Caco-2 (cell line): ENCODE data around the gene BCL2L2. TPM values are rescaled to one million over a fixed set of nuclear protein-coding genes. Genes with fewer than 3 reads are reported as not detected.

ENCODE experiments used
- BruUV-seq: library from RNA; stranded (reverse); fragments of 400-500 nt; replicated peaks from 2 replicates; lab custom pipeline; 2021; lab: Mats Ljungman, UMichigan
- CTCF ChIA-PET: fragments of 300-600 bp; sonication (Branson Sonifier 250); formaldehyde crosslinking; loops from one replicate; lab custom pipeline; 2022; ENCODE audit warnings: antibody characterized with exemption; lab: Charles Lee
- POLR2A ChIA-PET: fragments of 300-600 bp; sonication (Branson Sonifier 250); formaldehyde crosslinking; loops from one replicate; lab custom pipeline; 2022; ENCODE audit warnings: antibody characterized with exemption; lab: Charles Lee
- DNase-seq, 2 experiments: peaks; one replicate each; pipeline versions ENCODE4 v3.0.0 to v3.0.0-alpha.2; 2020 to 2022
- H3K27me3 ChIP-seq: replicated peaks from 2 replicates; pipeline ENCODE4 v1.6.0; 2011; ENCODE audit warnings: low read length; ENCODE audit not compliant: control insufficient read depth, insufficient read depth
- H3K36me3 ChIP-seq: 2 replicates; pipeline ENCODE4 v1.5.1; 2011; ENCODE audit warnings: low read length; ENCODE audit not compliant: control insufficient read depth, insufficient read depth
- H3K4me1 ChIP-seq: fragments of 250-450 bp; sonication (Bioruptor Pico); 2 replicates; pipeline ENCODE4 v1.5.1; 2020; ENCODE audit warnings: mild to moderate bottlenecking
- H3K4me3 ChIP-seq: 2 replicates; pipeline ENCODE4 v1.5.1; 2011; ENCODE audit warnings: low read depth, mild to moderate bottlenecking, control low read depth, low read length
- H3K9me3 ChIP-seq: fragments of 250-450 bp; sonication (Bioruptor Pico); 2 replicates; pipeline ENCODE4 v1.5.1; 2020; ENCODE audit warnings: mild to moderate bottlenecking, moderate library complexity
- H3K27ac Mint-ChIP-seq: one replicate; pipeline ENCODE4 v1.8.0; 2022; ENCODE audit warnings: mixed read lengths; ENCODE audit not compliant: unreplicated experiment
- H3K27me3 Mint-ChIP-seq: one replicate; pipeline ENCODE4 v1.8.0; 2022; ENCODE audit warnings: mixed read lengths; ENCODE audit not compliant: insufficient read depth, unreplicated experiment
- H3K36me3 Mint-ChIP-seq: one replicate; pipeline ENCODE4 v1.8.0; 2022; ENCODE audit warnings: mild to moderate bottlenecking, mixed read lengths; ENCODE audit not compliant: insufficient read depth, unreplicated experiment
- H3K4me1 Mint-ChIP-seq: one replicate; pipeline ENCODE4 v1.8.0; 2022; ENCODE audit warnings: low read depth, mixed read lengths; ENCODE audit not compliant: unreplicated experiment
- H3K4me3 Mint-ChIP-seq: one replicate; pipeline ENCODE4 v1.8.0; 2022; ENCODE audit warnings: mild to moderate bottlenecking, moderate library complexity, mixed read lengths; ENCODE audit not compliant: unreplicated experiment
- H3K9me3 Mint-ChIP-seq: one replicate; pipeline ENCODE4 v1.8.0; 2022; ENCODE audit warnings: mixed read lengths; ENCODE audit not compliant: unreplicated experiment
- CTCF ChIP-seq, 2 experiments: fragments of 200-600 bp in 1 of 2; IDR thresholded peaks; 1 replicate in 1 of 2; 2 replicates in 1 of 2; pipeline versions ENCODE4 v1.5.1 to v1.8.0; 2011 to 2022; ENCODE audit warnings: antibody characterized with exemption in 1 of 2, control low read depth in 1 of 2, inconsistent platforms in 1 of 2, low read depth in 1 of 2, low read length in 1 of 2, mild to moderate bottlenecking in 1 of 2, moderate library complexity in 1 of 2; ENCODE audit not compliant: insufficient read depth in 1 of 2, severe bottlenecking in 1 of 2, unreplicated experiment in 1 of 2
- intact Hi-C: fragments of 100-400 bp; cut with micrococcal nuclease; formaldehyde crosslinking; loops from one replicate; pipeline ENCODE4 v1.10.0; 2022; ENCODE audit not compliant: unreplicated experiment
- total RNA-seq: library from RNA; stranded (reverse); gene quantifications from 2 replicates; pipeline ENCODE4 v1.2.3, GENCODE V29; 2022

The BCL2L2 gene
- total RNA-seq, 1 experiment from 2014 or later, result 20.8 TPM

GRCh38 chr14:23300687-23301223, 5.9 kb upstream of the BCL2L2 start:
- Histone ChIP-seq H3K9me3 (no peaks in the 10 kb centered on the region), H3K4me1 (peaks cover 18% of the 10 kb centered on the region; the same call in 1 of the 2 replicates), H3K4me3 (peak overlapping the region; percentile 71), H3K27me3 (no peaks in the 10 kb centered on the region), H3K36me3 (no peaks in the 10 kb centered on the region)
- ChIA-PET CTCF (interaction anchor here (0.7 to 2.4 kb wide), 7 partner anchors 10 to 79 kb away, joined by 3 to 19 read pairs (median 4); partner anchors contain the start of genes HOMEZ, PABPN1 and RNF212B), POLR2A (interaction anchor here (1.5 to 3.9 kb wide), 2 partner anchors 15 to 20 kb away, joined by 12 to 39 read pairs; partner anchors contain the start of genes HOMEZ and PABPN1)
- Mint-ChIP-seq H3K27me3 (no peaks in the 10 kb centered on the region), H3K4me1 (peaks cover 7% of the 10 kb centered on the region), H3K36me3 (peaks cover 22% of the 10 kb centered on the region), H3K9me3 (no peaks in the 10 kb centered on the region), H3K27ac (peak overlapping the region; percentile 90), H3K4me3 (peak overlapping the region; percentile 100)
- DNase-seq, result peak in 1 of 2 experiments; percentile 29
- intact Hi-C loops, result loop anchor here (1.0 to 5.0 kb wide), 3 partner anchors 14 to 178 kb away; partner anchors contain the start of genes HOMEZ and PABPN1
- BruUV-seq, result TSS peak; percentile 57
- TF ChIP-seq CTCF (IDR thresholded peaks at IDR 0.05; ENCODE audit: insufficient read depth in 1 of 2, low read depth in 1 of 2, low read length in 1 of 2, severe bottlenecking in 1 of 2, unreplicated experiment in 1 of 2), result no peak

DNA sequence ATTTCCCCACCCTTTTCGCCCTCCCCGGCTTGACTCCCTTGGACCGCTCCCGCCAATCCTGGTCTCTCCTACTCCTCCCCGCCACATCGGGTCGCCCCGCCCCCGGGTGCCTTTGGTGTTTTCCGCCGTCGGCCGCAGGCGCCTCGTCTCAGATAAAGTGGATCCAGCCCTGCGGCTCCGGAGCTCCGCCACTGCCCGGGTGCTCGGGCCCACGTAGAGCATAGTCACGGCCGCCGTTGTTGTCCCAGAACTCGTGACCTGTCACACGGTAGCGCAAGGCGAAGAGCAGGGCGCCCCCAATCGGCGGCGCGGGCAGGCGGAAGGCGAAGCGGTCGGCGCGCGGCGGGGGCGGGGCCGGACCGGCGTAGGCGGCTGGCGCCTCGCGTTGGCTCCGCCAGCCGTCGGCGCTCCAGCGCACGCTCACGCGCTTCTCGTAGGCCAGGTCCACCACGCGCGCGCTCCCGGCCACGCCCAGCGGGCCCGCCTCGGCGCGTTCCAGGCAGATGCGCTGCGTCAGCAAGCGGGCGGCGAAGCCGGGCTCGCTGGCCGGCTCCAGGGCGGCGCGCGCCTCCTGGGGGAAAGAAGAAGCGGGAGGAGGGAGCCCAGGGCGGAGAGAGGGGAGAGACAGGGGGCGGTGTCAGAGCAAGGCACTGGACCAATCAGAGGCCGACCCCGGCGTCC, 5.2 kb upstream of the BCL2L2 start:
- ChIA-PET POLR2A (interaction anchor here (1.5 to 3.9 kb wide), 2 partner anchors 16 to 20 kb away, joined by 12 to 39 read pairs; partner anchors contain the start of genes HOMEZ and PABPN1), CTCF (interaction anchor here (0.7 to 2.4 kb wide), 7 partner anchors 10 to 78 kb away, joined by 3 to 19 read pairs (median 4); partner anchors contain the start of genes HOMEZ, PABPN1 and RNF212B)
- peak; percentile 97 to 99 for DNase-seq
- Mint-ChIP-seq H3K36me3 (peaks cover 22% of the 10 kb centered on the region), H3K4me1 (peaks cover 7% of the 10 kb centered on the region), H3K27ac (peak overlapping the region; percentile 90), H3K9me3 (no peaks in the 10 kb centered on the region), H3K27me3 (no peaks in the 10 kb centered on the region), H3K4me3 (peak overlapping the region; percentile 100)
- H3K36me3 ChIP-seq, result no peaks in the 10 kb centered on the region
- H3K9me3 ChIP-seq, result no peaks in the 10 kb centered on the region
- BruUV-seq, result no TSS peak
- peak overlapping the region; percentile 71 for H3K4me3 ChIP-seq
- peak; percentile 66 to 74 for TF ChIP-seq CTCF (IDR thresholded peaks at IDR 0.05; ENCODE audit: insufficient read depth in 1 of 2, low read depth in 1 of 2, low read length in 1 of 2, severe bottlenecking in 1 of 2, unreplicated experiment in 1 of 2)
- no peaks in the 10 kb centered on the region for H3K27me3 ChIP-seq
- H3K4me1 ChIP-seq, result peaks cover 18% of the 10 kb centered on the region; the same call in 1 of the 2 replicates
- intact Hi-C loops, result loop anchor here (1.0 to 5.0 kb wide), 3 partner anchors 15 to 179 kb away; partner anchors contain the start of genes HOMEZ and PABPN1

DNA sequence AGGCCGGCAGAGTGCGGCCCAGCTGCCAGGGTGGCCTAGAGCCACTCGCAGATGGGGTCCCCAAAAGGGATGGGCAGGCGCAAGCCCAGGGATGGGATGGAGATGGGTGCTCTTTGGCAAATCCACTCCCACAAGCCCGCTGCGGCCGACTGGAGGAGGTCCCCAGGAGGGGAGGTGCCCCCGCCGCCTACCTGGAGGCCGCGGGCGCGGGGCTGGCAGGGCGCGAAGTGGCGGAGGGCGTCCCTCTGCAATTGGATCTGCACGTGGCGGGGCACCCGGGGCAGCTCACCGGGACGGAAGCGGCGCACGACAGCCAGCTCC, 4.7 kb upstream of the BCL2L2 start:
- peak overlapping the region; percentile 90 for H3K27ac Mint-ChIP-seq
- H3K4me1 Mint-ChIP-seq, result peaks cover 7% of the 10 kb centered on the region
- no peaks in the 10 kb centered on the region for H3K27me3 ChIP-seq
- no peak for DNase-seq
- ChIA-PET POLR2A (interaction anchor here (1.5 to 3.9 kb wide), 2 partner anchors 16 to 19 kb away, joined by 12 to 39 read pairs; partner anchors contain the start of genes HOMEZ and PABPN1), CTCF (interaction anchor here (2.1 to 2.4 kb wide), 3 partner anchors 15 to 78 kb away, joined by 9 to 19 read pairs (median 15); partner anchors contain the start of genes HOMEZ and PABPN1)
- H3K36me3 Mint-ChIP-seq, result peaks cover 22% of the 10 kb centered on the region
- H3K4me1 ChIP-seq, result peaks cover 19% of the 10 kb centered on the region; the same call in 1 of the 2 replicates
- H3K4me3 Mint-ChIP-seq, result peak overlapping the region; percentile 100
- BruUV-seq, result no TSS peak
- TF ChIP-seq CTCF (IDR thresholded peaks at IDR 0.05; ENCODE audit: insufficient read depth in 1 of 2, low read depth in 1 of 2, low read length in 1 of 2, severe bottlenecking in 1 of 2, unreplicated experiment in 1 of 2), result no peak
- H3K27me3 Mint-ChIP-seq, result no peaks in the 10 kb centered on the region
- no peaks in the 10 kb centered on the region for H3K9me3 Mint-ChIP-seq
- intact Hi-C loops, result loop anchor here (1.0 to 5.0 kb wide), 3 partner anchors 16 to 180 kb away; partner anchors contain the start of genes HOMEZ and PABPN1
- peak overlapping the region; percentile 66 for H3K4me3 ChIP-seq
- no peaks in the 10 kb centered on the region for H3K36me3 ChIP-seq
- no peaks in the 10 kb centered on the region for H3K9me3 ChIP-seq
